ENCODE measurements around the gene PDE6A. TPM values are rescaled to one million over a fixed set of nuclear protein-coding genes. Genes with fewer than 3 reads are reported as not detected.

Gene PDE6A
- total and polyA plus RNA-seq, 4 donors = 0.13 TPM; not detected in 3

- DNase-seq = no peak
- intact Hi-C loops (cut with DNase I) = no loop called here
- Histone ChIP-seq H3K27ac (ENCODE audit: low read depth in 1 of 2, low read length in 2 of 2) (no peak overlapping the region), H3K27me3 (ENCODE audit: control insufficient read depth in 1 of 2, insufficient read depth in 2 of 2, low read length in 1 of 2) (no peaks in the 10 kb centered on the region), H3K9me3 (ENCODE audit: control insufficient read depth, low read length) (no peaks in the 10 kb centered on the region), H3K4me3 (ENCODE audit: low read length in 2 of 2) (no peak overlapping the region), H3K36me3 (ENCODE audit: control insufficient read depth in 1 of 2, insufficient read depth in 2 of 2, low read length in 1 of 2) (no peaks in the 10 kb centered on the region), H3K4me1 (ENCODE audit: control insufficient read depth in 1 of 2, insufficient read depth in 2 of 2, low read length in 2 of 2) (no peaks in the 10 kb centered on the region)
- WGBS, 2 donors = 95 to 96% methylated on average over 2 of the region's 2 CpGs
- no peak for ATAC-seq (ENCODE audit: low FRiP score)
These were observed 43.1 kb downstream of the PDE6A start for GRCh38 chr5:149901511-149901910.

GRCh38 chr5:149900390-149900789 is 44.2 kb downstream of the PDE6A start:
- H3K27me3 ChIP-seq (ENCODE audit: control insufficient read depth in 1 of 2, insufficient read depth in 2 of 2, low read length in 1 of 2) = no peaks in the 10 kb centered on the region
- WGBS, 2 donors = 40 to 68% methylated on average over 2 of the region's 2 CpGs
- no peak for ATAC-seq (ENCODE audit: low FRiP score)

DNA sequence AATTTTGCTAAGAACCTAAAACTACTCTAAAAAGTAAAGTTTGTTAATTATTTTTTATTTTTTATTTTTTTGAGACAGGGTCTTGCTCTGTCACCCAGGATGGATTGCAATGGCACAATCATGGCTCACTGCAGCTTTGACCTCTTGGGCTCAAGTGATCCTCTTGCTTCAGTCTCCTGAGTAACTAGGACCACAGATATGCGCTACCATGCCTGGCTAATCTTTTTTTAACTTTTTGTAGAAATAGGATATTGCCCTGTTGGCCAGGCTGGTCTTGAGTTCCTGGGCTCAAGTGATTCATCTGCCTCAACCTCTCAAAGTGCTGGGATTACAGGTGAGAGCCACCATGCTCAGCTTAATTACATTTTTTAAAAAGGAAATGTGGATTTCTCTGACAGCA is 45.8 kb downstream of the PDE6A start:
- Histone ChIP-seq H3K27me3 (ENCODE audit: control insufficient read depth in 1 of 2, insufficient read depth in 2 of 2, low read length in 1 of 2) (no peaks in the 10 kb centered on the region), H3K4me1 (ENCODE audit: control insufficient read depth in 1 of 2, insufficient read depth in 2 of 2, low read length in 2 of 2) (no peaks in the 10 kb centered on the region), H3K27ac (ENCODE audit: low read depth in 1 of 2, low read length in 2 of 2) (no peak overlapping the region), H3K4me3 (ENCODE audit: low read length in 2 of 2) (no peak overlapping the region), H3K36me3 (ENCODE audit: control insufficient read depth in 1 of 2, insufficient read depth in 2 of 2, low read length in 1 of 2) (no peaks in the 10 kb centered on the region), H3K9me3 (ENCODE audit: control insufficient read depth, low read length) (no peaks in the 10 kb centered on the region)
- ATAC-seq (ENCODE audit: low FRiP score) (no peak), DNase-seq (no peak)
- intact Hi-C loops (cut with DNase I) = no loop called here
- 99 to 100% methylated on average over 1 of the region's 1 CpG for WGBS, 2 donors

More at GRCh38 chr5:149900390-149900789, 44.2 kb downstream of the PDE6A start:
- Histone ChIP-seq H3K4me1 (ENCODE audit: control insufficient read depth in 1 of 2, insufficient read depth in 2 of 2, low read length in 2 of 2) (no peaks in the 10 kb centered on the region), H3K27ac (ENCODE audit: low read depth in 1 of 2, low read length in 2 of 2) (no peak overlapping the region), H3K9me3 (ENCODE audit: control insufficient read depth, low read length) (no peaks in the 10 kb centered on the region), H3K36me3 (ENCODE audit: control insufficient read depth in 1 of 2, insufficient read depth in 2 of 2, low read length in 1 of 2) (no peaks in the 10 kb centered on the region), H3K4me3 (ENCODE audit: low read length in 2 of 2) (no peak overlapping the region)
- intact Hi-C loops (cut with DNase I) = no loop called here
- no peak for DNase-seq

- DNase-seq (no peak), ATAC-seq (ENCODE audit: low FRiP score) (no peak)
- intact Hi-C loops (cut with DNase I) = no loop called here
- H3K27me3 ChIP-seq (ENCODE audit: control insufficient read depth in 1 of 2, insufficient read depth in 2 of 2, low read length in 1 of 2) = no peaks in the 10 kb centered on the region
- H3K9me3 ChIP-seq (ENCODE audit: control insufficient read depth, low read length) = no peaks in the 10 kb centered on the region
- no peak overlapping the region for H3K4me3 ChIP-seq (ENCODE audit: low read length in 2 of 2)
- no peak overlapping the region for H3K27ac ChIP-seq (ENCODE audit: low read depth in 1 of 2, low read length in 2 of 2)
- WGBS, 2 donors = 60 to 67% methylated on average over 7 of the region's 7 CpGs
- no peaks in the 10 kb centered on the region for H3K36me3 ChIP-seq (ENCODE audit: control insufficient read depth in 1 of 2, insufficient read depth in 2 of 2, low read length in 1 of 2)
- H3K4me1 ChIP-seq (ENCODE audit: control insufficient read depth in 1 of 2, insufficient read depth in 2 of 2, low read length in 2 of 2) = no peaks in the 10 kb centered on the region
These were observed 48.9 kb downstream of the PDE6A start for GRCh38 chr5:149895416-149896345.

DNA sequence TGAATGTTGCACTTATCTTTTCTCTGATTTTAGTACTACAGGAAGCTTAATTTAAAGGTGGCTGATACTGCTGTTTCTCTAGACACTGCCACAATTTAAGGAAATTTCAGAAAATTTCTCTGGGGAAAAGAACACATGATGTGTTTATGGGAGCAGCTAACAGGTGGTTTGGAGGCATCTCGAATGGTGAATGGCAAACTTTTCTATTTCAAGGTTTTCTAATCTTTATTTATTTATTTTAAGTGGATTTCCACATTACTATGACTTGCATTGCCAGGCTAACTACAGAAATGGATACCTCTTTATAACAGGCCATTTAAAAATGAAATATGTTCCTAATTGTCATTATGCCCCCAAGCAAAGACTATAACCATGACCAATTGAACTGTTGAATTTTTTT is 50.4 kb downstream of the PDE6A start:
- Histone ChIP-seq H3K4me3 (ENCODE audit: low read length in 2 of 2) (no peak overlapping the region), H3K27ac (ENCODE audit: low read depth in 1 of 2, low read length in 2 of 2) (no peak overlapping the region), H3K36me3 (ENCODE audit: control insufficient read depth in 1 of 2, insufficient read depth in 2 of 2, low read length in 1 of 2) (no peaks in the 10 kb centered on the region), H3K9me3 (ENCODE audit: control insufficient read depth, low read length) (no peaks in the 10 kb centered on the region), H3K27me3 (ENCODE audit: control insufficient read depth in 1 of 2, insufficient read depth in 2 of 2, low read length in 1 of 2) (no peaks in the 10 kb centered on the region), H3K4me1 (ENCODE audit: control insufficient read depth in 1 of 2, insufficient read depth in 2 of 2, low read length in 2 of 2) (no peaks in the 10 kb centered on the region)
- DNase-seq (no peak), ATAC-seq (ENCODE audit: low FRiP score) (no peak)
- WGBS, 2 donors = 93 to 97% methylated on average over 1 of the region's 1 CpG
- intact Hi-C loops (cut with DNase I) = no loop called here

DNA sequence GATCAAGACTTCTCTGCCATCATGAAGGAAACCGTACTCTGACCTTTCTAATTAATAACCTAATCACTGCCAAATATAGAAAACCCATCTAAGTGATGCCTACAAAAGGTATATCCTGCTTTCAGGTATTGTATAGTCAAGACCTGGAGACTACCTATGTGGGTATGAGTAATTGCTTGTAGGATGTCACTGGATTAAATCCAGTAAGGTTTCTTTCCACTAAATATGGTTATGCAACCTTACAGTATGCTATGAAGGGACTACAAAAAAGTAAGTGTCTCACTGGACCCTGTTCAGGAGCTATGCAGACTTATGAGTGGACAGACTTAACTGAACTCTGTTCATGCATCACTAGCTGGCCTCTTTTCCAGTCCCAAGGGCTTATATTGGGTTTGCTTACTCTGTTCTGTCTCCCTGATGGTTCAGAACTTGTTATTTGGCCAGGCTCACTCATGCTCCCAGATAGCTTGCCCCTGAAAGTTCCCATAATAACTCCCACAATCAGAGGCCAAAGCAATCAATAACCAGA is 51.1 kb downstream of the PDE6A start:
- no peak for DNase-seq
- Histone ChIP-seq H3K9me3 (ENCODE audit: control insufficient read depth, low read length) (no peaks in the 10 kb centered on the region), H3K36me3 (ENCODE audit: control insufficient read depth in 1 of 2, insufficient read depth in 2 of 2, low read length in 1 of 2) (no peaks in the 10 kb centered on the region), H3K4me1 (ENCODE audit: control insufficient read depth in 1 of 2, insufficient read depth in 2 of 2, low read length in 2 of 2) (no peaks in the 10 kb centered on the region), H3K27me3 (ENCODE audit: control insufficient read depth in 1 of 2, insufficient read depth in 2 of 2, low read length in 1 of 2) (no peaks in the 10 kb centered on the region), H3K27ac (ENCODE audit: low read depth in 1 of 2, low read length in 2 of 2) (no peak overlapping the region), H3K4me3 (ENCODE audit: low read length in 2 of 2) (no peak overlapping the region)
- no peak for ATAC-seq (ENCODE audit: low FRiP score)
- intact Hi-C loops (cut with DNase I) = no loop called here
- WGBS, 2 donors = 90 to 96% methylated on average over 1 of the region's 1 CpG

- intact Hi-C loops (cut with DNase I) = no loop called here
These were observed 52.0 kb downstream of the PDE6A start for GRCh38 chr5:149892594-149892993.

GRCh38 chr5:149888280-149888679 is 56.3 kb downstream of the PDE6A start:
- peaks cover 0 to 3% of the 10 kb centered on the region in 2 donors for H3K4me1 ChIP-seq (ENCODE audit: control insufficient read depth in 1 of 2, insufficient read depth in 2 of 2, low read length in 2 of 2)
- H3K27me3 ChIP-seq (ENCODE audit: control insufficient read depth in 1 of 2, insufficient read depth in 2 of 2, low read length in 1 of 2) = no peaks in the 10 kb centered on the region
- ATAC-seq (ENCODE audit: low FRiP score) (no peak), DNase-seq (no peak)
- H3K4me3 ChIP-seq (ENCODE audit: low read length in 2 of 2) = no peak overlapping the region
- intact Hi-C loops (cut with DNase I) = no loop called here
- no peak overlapping the region for H3K27ac ChIP-seq (ENCODE audit: low read depth in 1 of 2, low read length in 2 of 2)
- 31 to 42% methylated on average over 1 of the region's 1 CpG for WGBS, 2 donors
- H3K36me3 ChIP-seq (ENCODE audit: control insufficient read depth in 1 of 2, insufficient read depth in 2 of 2, low read length in 1 of 2) = no peaks in the 10 kb centered on the region
- no peaks in the 10 kb centered on the region for H3K9me3 ChIP-seq (ENCODE audit: control insufficient read depth, low read length)

More at GRCh38 chr5:149892594-149892993, 52.0 kb downstream of the PDE6A start:
- ATAC-seq (ENCODE audit: low FRiP score) (no peak), DNase-seq (no peak)
- no peak overlapping the region for H3K27ac ChIP-seq (ENCODE audit: low read depth in 1 of 2, low read length in 2 of 2)
- no peaks in the 10 kb centered on the region for H3K9me3 ChIP-seq (ENCODE audit: control insufficient read depth, low read length)
- 95 to 96% methylated on average over 5 of the region's 5 CpGs for WGBS, 2 donors
- H3K4me1 ChIP-seq (ENCODE audit: control insufficient read depth in 1 of 2, insufficient read depth in 2 of 2, low read length in 2 of 2) = no peaks in the 10 kb centered on the region
- no peaks in the 10 kb centered on the region for H3K36me3 ChIP-seq (ENCODE audit: control insufficient read depth in 1 of 2, insufficient read depth in 2 of 2, low read length in 1 of 2)
- no peak overlapping the region for H3K4me3 ChIP-seq (ENCODE audit: low read length in 2 of 2)
- H3K27me3 ChIP-seq (ENCODE audit: control insufficient read depth in 1 of 2, insufficient read depth in 2 of 2, low read length in 1 of 2) = no peaks in the 10 kb centered on the region

Measured in aorta (tissue), 5 donors.